ENCODE results near the gene PACS1.

GRCh38 chr11:66069715-66070603 is at the start of gene PACS1:
- no peak for TF ChIP-seq CTCF (conservative IDR thresholded peaks at IDR 0.05 in 1 of 2, IDR thresholded peaks at IDR 0.05 in 1 of 2; ENCODE audit: low read depth in 1 of 2, low read length in 2 of 2)
- TF ChIP-seq EZH2 (IDR thresholded peaks at IDR 0.05; ENCODE audit: low read length, missing control alignments) = no peak

All from fibroblast of lung (primary cell).